ENCODE results near the gene LRMDA.

- TF ChIP-seq CTCF (IDR thresholded peaks at IDR 0.05) (no peak), POLR2AphosphoS5 (IDR thresholded peaks at IDR 0.05) (no peak)
These were observed 153.9 kb downstream of the LRMDA start for GRCh38 chr10:75585294-75585693.
